H1 (cell line): ENCODE data around the gene PSMD13. TPM values are rescaled to one million over a fixed set of nuclear protein-coding genes. Genes with fewer than 3 reads are reported as not detected.

Source experiments
- CBX8 ChIP-seq: fragments of 300-800, 300-1000 bp; sonication (generic); IDR thresholded peaks from 2 replicates; pipeline ENCODE4 v1.7.1; 2016; ENCODE audit warnings: low read depth, low read length, borderline replicate concordance
- CREB1 ChIP-seq: IDR thresholded peaks from 2 replicates; pipeline ENCODE4 v1.6.1; 2012; ENCODE audit warnings: inconsistent platforms
- KDM5A ChIP-seq: fragments of 200-600 bp; IDR thresholded peaks from 2 replicates; pipeline ENCODE4 v1.7.1; 2012; ENCODE audit warnings: mild to moderate bottlenecking, low read length, inconsistent platforms, mixed read lengths
- MAFK ChIP-seq: IDR thresholded peaks from 2 replicates; pipeline ENCODE4 v1.6.1; 2012; ENCODE audit warnings: low read depth, mild to moderate bottlenecking, improper control_type of control experiment, low read length
- polyA plus RNA-seq, 7 experiments: library from polyadenylated mRNA; depleted of rRNA in 3 of 7; stranded (reverse) in 5 of 7; unstranded in 2 of 7; fragments of >200 nt in 5 of 7; fragments of 200-250 nt in 2 of 7; gene quantifications; 1 replicate in 5 of 7; 2 replicates in 1 of 7; 4 replicates in 1 of 7; pipeline versions ENCODE4 v1.2.1 to v1.2.3, GENCODE V29; 2011 to 2013; ENCODE audit warnings: missing spikeins in 2 of 7, mixed read lengths in 2 of 7
- total RNA-seq: library from RNA; stranded (reverse); fragmentation: NEBNext Ultra II Directional; extraction: Animal tissue kit (Norgen Biotek cat#: 25700); gene quantifications from 2 replicates; pipeline ENCODE4 v1.2.1, GENCODE V29; 2021
- TF ChIP-seq, protein P1 (sequence below): IDR thresholded peaks from 2 replicates; pipeline ENCODE4 v1.6.1; 2012; ENCODE audit warnings: inconsistent platforms
- TF ChIP-seq, protein P2 (sequence below): fragments of 300-600 bp; sonication (generic); IDR thresholded peaks from 2 replicates; pipeline ENCODE4 v1.7.1; 2012; ENCODE audit warnings: low read length, moderate library complexity, mild to moderate bottlenecking, inconsistent platforms; ENCODE audit not compliant: insufficient replicate concordance

PSMD13 gene
- total and polyA plus RNA-seq, 2 of the 8 experiments (the other 6 are each of a cell fraction or from before 2014, with no cell fraction given): 121 to 141 TPM

DNA sequence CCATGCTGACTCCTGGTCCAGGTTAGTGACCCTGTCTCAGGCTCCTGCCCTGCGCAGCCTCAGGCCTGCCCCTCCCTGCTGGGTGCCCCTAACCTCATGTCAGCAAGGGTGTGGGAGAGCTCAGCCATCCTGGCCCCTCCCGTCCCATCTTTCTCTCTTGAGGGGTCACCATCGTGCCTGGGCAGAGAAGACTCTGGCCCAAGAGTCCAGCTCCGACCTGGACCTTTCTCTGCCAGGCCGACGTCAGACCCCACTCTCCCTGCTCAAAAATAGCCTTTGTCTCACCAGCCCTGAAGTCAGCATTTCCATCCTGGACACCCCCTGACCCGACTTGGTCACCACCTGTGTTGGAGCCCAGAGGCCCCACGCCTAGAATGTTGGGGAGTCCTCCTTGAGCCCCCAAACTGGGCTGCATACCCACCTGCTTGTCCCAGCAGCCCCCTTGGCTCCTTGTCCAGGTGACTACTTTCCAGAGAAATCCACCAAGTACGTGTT is 39.0 kb upstream of the PSMD13 start (continued):
- TF ChIP-seq, protein P1, sequence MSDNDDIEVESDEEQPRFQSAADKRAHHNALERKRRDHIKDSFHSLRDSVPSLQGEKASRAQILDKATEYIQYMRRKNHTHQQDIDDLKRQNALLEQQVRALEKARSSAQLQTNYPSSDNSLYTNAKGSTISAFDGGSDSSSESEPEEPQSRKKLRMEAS: no peak
- TF ChIP-seq KDM5A (no peak), CREB1 (no peak), MAFK (no peak), CBX8 (no peak)
- TF ChIP-seq, protein P2, sequence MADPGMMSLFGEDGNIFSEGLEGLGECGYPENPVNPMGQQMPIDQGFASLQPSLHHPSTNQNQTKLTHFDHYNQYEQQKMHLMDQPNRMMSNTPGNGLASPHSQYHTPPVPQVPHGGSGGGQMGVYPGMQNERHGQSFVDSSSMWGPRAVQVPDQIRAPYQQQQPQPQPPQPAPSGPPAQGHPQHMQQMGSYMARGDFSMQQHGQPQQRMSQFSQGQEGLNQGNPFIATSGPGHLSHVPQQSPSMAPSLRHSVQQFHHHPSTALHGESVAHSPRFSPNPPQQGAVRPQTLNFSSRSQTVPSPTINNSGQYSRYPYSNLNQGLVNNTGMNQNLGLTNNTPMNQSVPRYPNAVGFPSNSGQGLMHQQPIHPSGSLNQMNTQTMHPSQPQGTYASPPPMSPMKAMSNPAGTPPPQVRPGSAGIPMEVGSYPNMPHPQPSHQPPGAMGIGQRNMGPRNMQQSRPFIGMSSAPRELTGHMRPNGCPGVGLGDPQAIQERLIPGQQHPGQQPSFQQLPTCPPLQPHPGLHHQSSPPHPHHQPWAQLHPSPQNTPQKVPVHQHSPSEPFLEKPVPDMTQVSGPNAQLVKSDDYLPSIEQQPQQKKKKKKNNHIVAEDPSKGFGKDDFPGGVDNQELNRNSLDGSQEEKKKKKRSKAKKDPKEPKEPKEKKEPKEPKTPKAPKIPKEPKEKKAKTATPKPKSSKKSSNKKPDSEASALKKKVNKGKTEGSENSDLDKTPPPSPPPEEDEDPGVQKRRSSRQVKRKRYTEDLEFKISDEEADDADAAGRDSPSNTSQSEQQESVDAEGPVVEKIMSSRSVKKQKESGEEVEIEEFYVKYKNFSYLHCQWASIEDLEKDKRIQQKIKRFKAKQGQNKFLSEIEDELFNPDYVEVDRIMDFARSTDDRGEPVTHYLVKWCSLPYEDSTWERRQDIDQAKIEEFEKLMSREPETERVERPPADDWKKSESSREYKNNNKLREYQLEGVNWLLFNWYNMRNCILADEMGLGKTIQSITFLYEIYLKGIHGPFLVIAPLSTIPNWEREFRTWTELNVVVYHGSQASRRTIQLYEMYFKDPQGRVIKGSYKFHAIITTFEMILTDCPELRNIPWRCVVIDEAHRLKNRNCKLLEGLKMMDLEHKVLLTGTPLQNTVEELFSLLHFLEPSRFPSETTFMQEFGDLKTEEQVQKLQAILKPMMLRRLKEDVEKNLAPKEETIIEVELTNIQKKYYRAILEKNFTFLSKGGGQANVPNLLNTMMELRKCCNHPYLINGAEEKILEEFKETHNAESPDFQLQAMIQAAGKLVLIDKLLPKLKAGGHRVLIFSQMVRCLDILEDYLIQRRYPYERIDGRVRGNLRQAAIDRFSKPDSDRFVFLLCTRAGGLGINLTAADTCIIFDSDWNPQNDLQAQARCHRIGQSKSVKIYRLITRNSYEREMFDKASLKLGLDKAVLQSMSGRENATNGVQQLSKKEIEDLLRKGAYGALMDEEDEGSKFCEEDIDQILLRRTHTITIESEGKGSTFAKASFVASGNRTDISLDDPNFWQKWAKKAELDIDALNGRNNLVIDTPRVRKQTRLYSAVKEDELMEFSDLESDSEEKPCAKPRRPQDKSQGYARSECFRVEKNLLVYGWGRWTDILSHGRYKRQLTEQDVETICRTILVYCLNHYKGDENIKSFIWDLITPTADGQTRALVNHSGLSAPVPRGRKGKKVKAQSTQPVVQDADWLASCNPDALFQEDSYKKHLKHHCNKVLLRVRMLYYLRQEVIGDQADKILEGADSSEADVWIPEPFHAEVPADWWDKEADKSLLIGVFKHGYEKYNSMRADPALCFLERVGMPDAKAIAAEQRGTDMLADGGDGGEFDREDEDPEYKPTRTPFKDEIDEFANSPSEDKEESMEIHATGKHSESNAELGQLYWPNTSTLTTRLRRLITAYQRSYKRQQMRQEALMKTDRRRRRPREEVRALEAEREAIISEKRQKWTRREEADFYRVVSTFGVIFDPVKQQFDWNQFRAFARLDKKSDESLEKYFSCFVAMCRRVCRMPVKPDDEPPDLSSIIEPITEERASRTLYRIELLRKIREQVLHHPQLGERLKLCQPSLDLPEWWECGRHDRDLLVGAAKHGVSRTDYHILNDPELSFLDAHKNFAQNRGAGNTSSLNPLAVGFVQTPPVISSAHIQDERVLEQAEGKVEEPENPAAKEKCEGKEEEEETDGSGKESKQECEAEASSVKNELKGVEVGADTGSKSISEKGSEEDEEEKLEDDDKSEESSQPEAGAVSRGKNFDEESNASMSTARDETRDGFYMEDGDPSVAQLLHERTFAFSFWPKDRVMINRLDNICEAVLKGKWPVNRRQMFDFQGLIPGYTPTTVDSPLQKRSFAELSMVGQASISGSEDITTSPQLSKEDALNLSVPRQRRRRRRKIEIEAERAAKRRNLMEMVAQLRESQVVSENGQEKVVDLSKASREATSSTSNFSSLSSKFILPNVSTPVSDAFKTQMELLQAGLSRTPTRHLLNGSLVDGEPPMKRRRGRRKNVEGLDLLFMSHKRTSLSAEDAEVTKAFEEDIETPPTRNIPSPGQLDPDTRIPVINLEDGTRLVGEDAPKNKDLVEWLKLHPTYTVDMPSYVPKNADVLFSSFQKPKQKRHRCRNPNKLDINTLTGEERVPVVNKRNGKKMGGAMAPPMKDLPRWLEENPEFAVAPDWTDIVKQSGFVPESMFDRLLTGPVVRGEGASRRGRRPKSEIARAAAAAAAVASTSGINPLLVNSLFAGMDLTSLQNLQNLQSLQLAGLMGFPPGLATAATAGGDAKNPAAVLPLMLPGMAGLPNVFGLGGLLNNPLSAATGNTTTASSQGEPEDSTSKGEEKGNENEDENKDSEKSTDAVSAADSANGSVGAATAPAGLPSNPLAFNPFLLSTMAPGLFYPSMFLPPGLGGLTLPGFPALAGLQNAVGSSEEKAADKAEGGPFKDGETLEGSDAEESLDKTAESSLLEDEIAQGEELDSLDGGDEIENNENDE: no peak
